ENCODE measurements around the gene MAOA.

DNA sequence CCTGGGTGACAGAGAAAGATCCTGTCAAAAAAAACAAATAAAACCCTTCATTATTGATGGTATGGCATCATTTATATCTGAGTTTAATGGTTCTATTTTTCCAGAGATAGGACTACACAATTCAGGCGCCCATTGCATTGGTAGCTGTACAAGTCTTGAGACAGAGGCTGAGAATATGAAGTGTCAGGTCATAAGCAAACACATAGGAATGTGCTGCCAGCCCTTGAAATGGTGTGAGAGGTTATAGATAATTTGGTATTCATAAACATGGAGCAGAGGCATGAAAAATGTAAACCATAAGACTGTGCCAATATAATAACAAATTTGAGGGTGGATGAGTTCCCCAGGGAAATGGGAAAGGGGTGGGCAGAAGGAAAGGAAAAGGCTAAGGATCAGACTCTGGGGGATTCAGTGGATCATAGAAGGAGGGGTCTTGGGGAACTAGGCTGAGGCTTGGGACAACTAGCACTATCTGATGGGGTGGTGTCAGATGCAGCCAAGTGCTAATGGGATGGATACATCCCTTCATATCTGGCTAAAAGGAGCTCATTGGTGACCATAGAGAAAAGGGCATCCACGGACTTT is 50.8 kb downstream of the MAOA start:
- TF ChIP-seq, protein P1, sequence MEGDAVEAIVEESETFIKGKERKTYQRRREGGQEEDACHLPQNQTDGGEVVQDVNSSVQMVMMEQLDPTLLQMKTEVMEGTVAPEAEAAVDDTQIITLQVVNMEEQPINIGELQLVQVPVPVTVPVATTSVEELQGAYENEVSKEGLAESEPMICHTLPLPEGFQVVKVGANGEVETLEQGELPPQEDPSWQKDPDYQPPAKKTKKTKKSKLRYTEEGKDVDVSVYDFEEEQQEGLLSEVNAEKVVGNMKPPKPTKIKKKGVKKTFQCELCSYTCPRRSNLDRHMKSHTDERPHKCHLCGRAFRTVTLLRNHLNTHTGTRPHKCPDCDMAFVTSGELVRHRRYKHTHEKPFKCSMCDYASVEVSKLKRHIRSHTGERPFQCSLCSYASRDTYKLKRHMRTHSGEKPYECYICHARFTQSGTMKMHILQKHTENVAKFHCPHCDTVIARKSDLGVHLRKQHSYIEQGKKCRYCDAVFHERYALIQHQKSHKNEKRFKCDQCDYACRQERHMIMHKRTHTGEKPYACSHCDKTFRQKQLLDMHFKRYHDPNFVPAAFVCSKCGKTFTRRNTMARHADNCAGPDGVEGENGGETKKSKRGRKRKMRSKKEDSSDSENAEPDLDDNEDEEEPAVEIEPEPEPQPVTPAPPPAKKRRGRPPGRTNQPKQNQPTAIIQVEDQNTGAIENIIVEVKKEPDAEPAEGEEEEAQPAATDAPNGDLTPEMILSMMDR (tag by site-specific recombination; IDR thresholded peaks at IDR 0.05) = no peak
- TF ChIP-seq ZNF10 (tag by site-specific recombination; IDR thresholded peaks at IDR 0.05) (no peak), KLF16 (tag by site-specific recombination; IDR thresholded peaks at IDR 0.05) (no peak), ZNF596 (tag by site-specific recombination; IDR thresholded peaks at IDR 0.05) (no peak), ZBTB17 (tag by site-specific recombination; IDR thresholded peaks at IDR 0.05) (no peak), YY1 (tag by site-specific recombination; IDR thresholded peaks at IDR 0.05) (no peak)
- TF ChIP-seq, protein P2, sequence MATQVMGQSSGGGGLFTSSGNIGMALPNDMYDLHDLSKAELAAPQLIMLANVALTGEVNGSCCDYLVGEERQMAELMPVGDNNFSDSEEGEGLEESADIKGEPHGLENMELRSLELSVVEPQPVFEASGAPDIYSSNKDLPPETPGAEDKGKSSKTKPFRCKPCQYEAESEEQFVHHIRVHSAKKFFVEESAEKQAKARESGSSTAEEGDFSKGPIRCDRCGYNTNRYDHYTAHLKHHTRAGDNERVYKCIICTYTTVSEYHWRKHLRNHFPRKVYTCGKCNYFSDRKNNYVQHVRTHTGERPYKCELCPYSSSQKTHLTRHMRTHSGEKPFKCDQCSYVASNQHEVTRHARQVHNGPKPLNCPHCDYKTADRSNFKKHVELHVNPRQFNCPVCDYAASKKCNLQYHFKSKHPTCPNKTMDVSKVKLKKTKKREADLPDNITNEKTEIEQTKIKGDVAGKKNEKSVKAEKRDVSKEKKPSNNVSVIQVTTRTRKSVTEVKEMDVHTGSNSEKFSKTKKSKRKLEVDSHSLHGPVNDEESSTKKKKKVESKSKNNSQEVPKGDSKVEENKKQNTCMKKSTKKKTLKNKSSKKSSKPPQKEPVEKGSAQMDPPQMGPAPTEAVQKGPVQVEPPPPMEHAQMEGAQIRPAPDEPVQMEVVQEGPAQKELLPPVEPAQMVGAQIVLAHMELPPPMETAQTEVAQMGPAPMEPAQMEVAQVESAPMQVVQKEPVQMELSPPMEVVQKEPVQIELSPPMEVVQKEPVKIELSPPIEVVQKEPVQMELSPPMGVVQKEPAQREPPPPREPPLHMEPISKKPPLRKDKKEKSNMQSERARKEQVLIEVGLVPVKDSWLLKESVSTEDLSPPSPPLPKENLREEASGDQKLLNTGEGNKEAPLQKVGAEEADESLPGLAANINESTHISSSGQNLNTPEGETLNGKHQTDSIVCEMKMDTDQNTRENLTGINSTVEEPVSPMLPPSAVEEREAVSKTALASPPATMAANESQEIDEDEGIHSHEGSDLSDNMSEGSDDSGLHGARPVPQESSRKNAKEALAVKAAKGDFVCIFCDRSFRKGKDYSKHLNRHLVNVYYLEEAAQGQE (tag by site-specific recombination; IDR thresholded peaks at IDR 0.05) = no peak
